Endodermal cell (in vitro differentiated cells): Measurements from ENCODE around the gene ICA1L. TPM values are rescaled to one million over a fixed set of nuclear protein-coding genes. Genes with fewer than 3 reads are reported as not detected.

Experiments
- DNase-seq: peaks from one replicate; pipeline ENCODE4 v3.0.0-alpha.2; 2017
- H3K27ac ChIP-seq: 2 replicates; pipeline ENCODE4 v1.5.1; 2013; ENCODE audit warnings: mild to moderate bottlenecking, low read depth, low read length, moderate library complexity
- H3K27me3 ChIP-seq: 2 replicates; pipeline ENCODE4 v1.6.1; 2013; ENCODE audit warnings: mild to moderate bottlenecking, low read length, moderate library complexity; ENCODE audit not compliant: insufficient read depth, control insufficient read depth, poor library complexity, severe bottlenecking
- H3K36me3 ChIP-seq: 2 replicates; pipeline ENCODE4 v1.7.0; 2013; ENCODE audit warnings: mild to moderate bottlenecking, low read length, moderate library complexity; ENCODE audit not compliant: control insufficient read depth, insufficient read depth
- H3K4me1 ChIP-seq: one replicate; pipeline ENCODE4 v1.7.0; 2013; ENCODE audit warnings: low read length; ENCODE audit not compliant: control insufficient read depth, insufficient read depth
- H3K4me3 ChIP-seq: 2 replicates; pipeline ENCODE4 v1.5.1; 2013; ENCODE audit warnings: mild to moderate bottlenecking, low read length, moderate library complexity
- H3K9ac ChIP-seq: 2 replicates; pipeline ENCODE4 v1.6.1; 2013; ENCODE audit warnings: mild to moderate bottlenecking, low read length, moderate library complexity; ENCODE audit not compliant: poor library complexity, severe bottlenecking; ENCODE audit errors: extremely low read depth
- H3K9me3 ChIP-seq: 2 replicates; pipeline ENCODE4 v1.6.1; 2013; ENCODE audit warnings: mild to moderate bottlenecking, low read length, moderate library complexity; ENCODE audit not compliant: control insufficient read depth
- H3K27ac Mint-ChIP-seq: 2 replicates; pipeline ENCODE4 v1.8.0; 2020; ENCODE audit warnings: mixed read lengths
- H3K27me3 Mint-ChIP-seq: 2 replicates; pipeline ENCODE4 v1.8.0; 2021; ENCODE audit warnings: mild to moderate bottlenecking, mixed read lengths; ENCODE audit not compliant: insufficient read depth
- H3K36me3 Mint-ChIP-seq: 2 replicates; pipeline ENCODE4 v1.8.0; 2020; ENCODE audit warnings: low read depth, mixed read lengths
- H3K4me1 Mint-ChIP-seq: 2 replicates; pipeline ENCODE4 v1.8.0; 2020; ENCODE audit warnings: mixed read lengths
- H3K4me3 Mint-ChIP-seq: 2 replicates; pipeline ENCODE4 v1.8.0; 2020; ENCODE audit warnings: mild to moderate bottlenecking, moderate library complexity, mixed read lengths
- H3K9me3 Mint-ChIP-seq: 2 replicates; pipeline ENCODE4 v1.8.0; 2020; ENCODE audit warnings: mild to moderate bottlenecking, mixed read lengths
- CTCF ChIP-seq: fragments of 200-600 bp; sonication (generic); conservative IDR thresholded peaks from 2 replicates; pipeline ENCODE4 v1.5.0; 2021; ENCODE audit warnings: antibody characterized with exemption, mild to moderate bottlenecking
- whole genome bisulfite sequencing, 2 experiments: methylation state at CpG; one replicate each; pipeline versions ENCODE4 v1.1.5 to v1.1.7; 2013; ENCODE audit warnings: missing lambda C conversion rate in 2 of 2, mixed read lengths in 1 of 2; ENCODE audit not compliant: insufficient coverage in 1 of 2, insufficient read length in 1 of 2; 5-methylcytosine and 5-hydroxymethylcytosine counted together
- total RNA-seq, 2 donors: library from RNA; stranded (reverse); fragmentation: NEBNext Ultra II Directional in 1 of 2; extraction: Animal tissue kit (Norgen Biotek cat#: 25700) in 1 of 2; gene quantifications; 2 replicates in 1 of 2; 3 replicates in 1 of 2; pipeline ENCODE4 v1.2.1, GENCODE V29; 2021

The ICA1L gene
- total RNA-seq, 2 donors from 2014 or later, result 8.2 to 12.2 TPM

GRCh38 chr2:202841090-202841867 lies 30.3 kb downstream of the ICA1L start:
- H3K4me3 ChIP-seq, result no peak overlapping the region
- no peak overlapping the region for H3K27ac ChIP-seq
- no peaks in the 10 kb centered on the region for H3K27me3 ChIP-seq
- peaks cover 2% of the 10 kb centered on the region for H3K4me1 Mint-ChIP-seq
- H3K36me3 Mint-ChIP-seq, result no peaks in the 10 kb centered on the region
- no peak for DNase-seq
- H3K27ac Mint-ChIP-seq, result no peak overlapping the region
- no peak overlapping the region for H3K4me3 Mint-ChIP-seq
- H3K36me3 ChIP-seq, result no peaks in the 10 kb centered on the region
- no peaks in the 10 kb centered on the region for H3K27me3 Mint-ChIP-seq
- H3K4me1 ChIP-seq, result no peaks in the 10 kb centered on the region
- peaks cover 3% of the 10 kb centered on the region for H3K9me3 Mint-ChIP-seq
- TF ChIP-seq CTCF, result no peak
- H3K9ac ChIP-seq, result no peak overlapping the region
- H3K9me3 ChIP-seq, result peaks cover 6% of the 10 kb centered on the region
- WGBS, 2 experiments, result 92 to 93% methylated on average over 5 to 11 of the region's 11 CpGs

DNA sequence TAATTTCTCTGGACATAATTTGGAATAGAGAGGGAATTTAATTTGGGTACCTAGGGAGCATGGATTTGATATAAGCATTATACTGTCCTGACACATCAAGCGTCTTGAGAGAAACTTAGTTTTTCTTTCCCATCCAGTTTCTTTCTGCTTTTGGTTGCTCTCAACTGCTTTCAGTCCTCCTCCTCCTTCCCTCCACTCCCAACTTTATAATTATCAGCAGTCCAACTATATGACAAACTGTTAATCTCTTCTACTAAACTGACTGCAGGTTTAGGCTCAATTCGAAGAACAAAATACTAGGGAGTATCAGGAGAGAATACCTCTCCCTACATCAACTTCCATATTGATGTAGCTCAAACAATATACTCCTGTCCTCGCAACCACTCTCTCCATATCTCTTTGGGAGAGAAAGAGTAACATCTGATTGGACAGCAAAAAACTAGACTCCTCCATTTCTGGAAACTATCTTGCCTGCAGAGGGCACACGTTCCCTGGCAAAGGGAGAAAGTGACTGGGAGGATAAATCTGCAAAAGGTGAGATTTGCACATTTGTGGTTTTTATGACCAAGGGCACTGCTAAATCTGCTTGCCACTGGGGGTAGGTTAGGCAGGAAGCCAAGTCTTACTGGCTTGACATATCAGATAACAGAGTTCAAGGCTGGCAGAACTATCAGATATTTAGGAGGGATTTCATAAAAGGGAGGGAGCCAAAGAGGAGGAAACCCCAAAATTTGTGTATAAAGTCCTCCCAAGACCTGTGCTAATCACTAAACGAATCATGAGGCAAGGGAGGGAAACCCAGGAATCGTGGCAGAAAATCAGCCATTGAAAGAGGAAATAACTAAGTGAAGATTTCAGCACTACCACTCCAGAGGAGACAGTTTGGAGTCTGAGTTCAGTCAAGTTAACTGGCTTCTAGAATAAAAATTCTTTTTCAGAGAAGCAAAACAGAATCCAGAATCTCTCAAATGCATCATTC lies 40.0 kb downstream of the ICA1L start:
- TF ChIP-seq CTCF, result peak; percentile 74
- no peaks in the 10 kb centered on the region for H3K4me1 Mint-ChIP-seq
- 54 to 66% methylated on average over 6 of the region's 6 CpGs for WGBS, 2 experiments
- H3K27ac Mint-ChIP-seq, result no peak overlapping the region
- Histone ChIP-seq H3K27ac (no peak overlapping the region), H3K27me3 (no peaks in the 10 kb centered on the region), H3K36me3 (no peaks in the 10 kb centered on the region), H3K4me3 (no peak overlapping the region), H3K9me3 (no peaks in the 10 kb centered on the region), H3K9ac (no peak overlapping the region), H3K4me1 (no peaks in the 10 kb centered on the region)
- no peaks in the 10 kb centered on the region for H3K9me3 Mint-ChIP-seq
- no peaks in the 10 kb centered on the region for H3K27me3 Mint-ChIP-seq
- DNase-seq, result peak; percentile 73
- H3K36me3 Mint-ChIP-seq, result no peaks in the 10 kb centered on the region
- no peak overlapping the region for H3K4me3 Mint-ChIP-seq

DNA sequence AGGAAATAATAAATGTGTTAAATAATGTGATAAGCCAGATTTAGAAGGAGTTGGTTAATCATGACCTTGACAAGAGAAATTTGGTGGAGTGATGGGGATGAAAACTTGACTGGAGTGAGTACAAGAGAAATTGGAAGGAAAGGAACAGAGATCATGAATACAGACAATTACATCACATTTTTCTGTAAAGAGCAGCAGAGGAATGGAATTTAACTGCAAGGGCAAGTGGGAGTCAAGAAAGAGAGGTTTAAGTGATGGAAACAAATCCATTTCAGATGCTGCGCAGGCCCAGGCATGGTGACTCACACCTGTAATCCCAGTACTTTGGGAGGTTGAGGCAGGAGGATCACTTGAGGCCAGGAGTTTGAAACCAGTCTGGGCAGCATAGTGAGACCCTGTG lies 46.7 kb downstream of the ICA1L start:
- no peak for DNase-seq
- Mint-ChIP-seq H3K36me3 (no peaks in the 10 kb centered on the region), H3K4me1 (no peaks in the 10 kb centered on the region), H3K4me3 (no peak overlapping the region), H3K9me3 (no peaks in the 10 kb centered on the region), H3K27me3 (no peaks in the 10 kb centered on the region), H3K27ac (no peak overlapping the region)
- TF ChIP-seq CTCF, result no peak
- Histone ChIP-seq H3K4me3 (no peak overlapping the region), H3K27me3 (no peaks in the 10 kb centered on the region), H3K27ac (no peak overlapping the region), H3K36me3 (no peaks in the 10 kb centered on the region), H3K9me3 (no peaks in the 10 kb centered on the region), H3K4me1 (no peaks in the 10 kb centered on the region), H3K9ac (no peak overlapping the region)
- 89 to 93% methylated on average over 1 of the region's 1 CpG for WGBS, 2 experiments
